ENCODE measurements around the gene CKAP2L.
A peak's percentile ranks its signal among the peaks of the same experiment; 100 is the strongest.
"Not testable (repeated sequence)": the region's sequence is repeated elsewhere in the genome, so short reads cannot be mapped to it uniquely, and the experiment has no call there.

The CKAP2L gene

GRCh38 chr2:112724591-112725525 lies 39.6 kb downstream of the CKAP2L start:
- DNase-seq = peak; percentile 17

GRCh38 chr2:112723995-112724394 lies 40.4 kb downstream of the CKAP2L start:
- DNase-seq = no peak

- no peak for DNase-seq
These were observed 40.9 kb downstream of the CKAP2L start for GRCh38 chr2:112723547-112723940.

GRCh38 chr2:112722816-112723546 lies 41.4 kb downstream of the CKAP2L start:
- DNase-seq = no peak

- DNase-seq = no peak
These were observed 42.4 kb downstream of the CKAP2L start for GRCh38 chr2:112721819-112722522.

- no peak for DNase-seq
These were observed 43.6 kb downstream of the CKAP2L start, which contains the start of gene NT5DC4 for GRCh38 chr2:112720785-112721184. Gene NT5DC4 (plus strand): TSS chr2:112721020. CDS start chr2:112721080, 60 bp downstream.

- DNase-seq = no peak
These were observed 45.5 kb downstream of the CKAP2L start for GRCh38 chr2:112718863-112719370.

GRCh38 chr2:112716826-112717352 lies 47.5 kb downstream of the CKAP2L start:
- DNase-seq = not testable (repeated sequence)

GRCh38 chr2:112716094-112716493 lies 48.3 kb downstream of the CKAP2L start:
- not testable (repeated sequence) for DNase-seq

GRCh38 chr2:112714836-112715631 lies 49.4 kb downstream of the CKAP2L start:
- DNase-seq = no peak

- no peak for DNase-seq
These were observed 50.1 kb downstream of the CKAP2L start for GRCh38 chr2:112714331-112714730.

- no peak for DNase-seq
These were observed 50.5 kb downstream of the CKAP2L start for GRCh38 chr2:112713926-112714325.

GRCh38 chr2:112713585-112713925 lies 50.9 kb downstream of the CKAP2L start:
- no peak for DNase-seq

- no peak for DNase-seq
These were observed 51.4 kb downstream of the CKAP2L start for GRCh38 chr2:112712903-112713584.

GRCh38 chr2:112712465-112712864 lies 51.9 kb downstream of the CKAP2L start:
- DNase-seq = no peak

GRCh38 chr2:112710956-112711750 lies 53.3 kb downstream of the CKAP2L start:
- no peak for DNase-seq

- DNase-seq = no peak
These were observed 54.7 kb downstream of the CKAP2L start for GRCh38 chr2:112709703-112710102.

- no peak for DNase-seq
These were observed 55.4 kb downstream of the CKAP2L start for GRCh38 chr2:112708968-112709367.

GRCh38 chr2:112706947-112707346 lies 57.5 kb downstream of the CKAP2L start:
- DNase-seq = not testable (repeated sequence)

GRCh38 chr2:112706170-112706664 lies 58.2 kb downstream of the CKAP2L start:
- DNase-seq = no peak

All from NCI-H69 (cell line).